Forelimb muscle (tissue), 1 donor: ENCODE measurements around the gene RNU1-3. TPM values are rescaled to one million over a fixed set of nuclear protein-coding genes. Genes with fewer than 3 reads are reported as not detected.
"Not testable (repeated sequence)": the region's sequence is repeated elsewhere in the genome, so short reads cannot be mapped to it uniquely, and the experiment has no call there.

Experiments
- DNase-seq: peaks from one replicate; pipeline ENCODE4 v3.0.0-alpha.2; 2013; ENCODE audit warnings: low read depth
- polyA plus RNA-seq: library from polyadenylated mRNA; unstranded; fragments of 120-200 nt; gene quantifications from one replicate; pipeline ENCODE4 v1.2.1, GENCODE V29; 2013; ENCODE audit not compliant: insufficient read length

Gene RNU1-3
- polyA plus RNA-seq, 1 donor: not detected

DNA sequence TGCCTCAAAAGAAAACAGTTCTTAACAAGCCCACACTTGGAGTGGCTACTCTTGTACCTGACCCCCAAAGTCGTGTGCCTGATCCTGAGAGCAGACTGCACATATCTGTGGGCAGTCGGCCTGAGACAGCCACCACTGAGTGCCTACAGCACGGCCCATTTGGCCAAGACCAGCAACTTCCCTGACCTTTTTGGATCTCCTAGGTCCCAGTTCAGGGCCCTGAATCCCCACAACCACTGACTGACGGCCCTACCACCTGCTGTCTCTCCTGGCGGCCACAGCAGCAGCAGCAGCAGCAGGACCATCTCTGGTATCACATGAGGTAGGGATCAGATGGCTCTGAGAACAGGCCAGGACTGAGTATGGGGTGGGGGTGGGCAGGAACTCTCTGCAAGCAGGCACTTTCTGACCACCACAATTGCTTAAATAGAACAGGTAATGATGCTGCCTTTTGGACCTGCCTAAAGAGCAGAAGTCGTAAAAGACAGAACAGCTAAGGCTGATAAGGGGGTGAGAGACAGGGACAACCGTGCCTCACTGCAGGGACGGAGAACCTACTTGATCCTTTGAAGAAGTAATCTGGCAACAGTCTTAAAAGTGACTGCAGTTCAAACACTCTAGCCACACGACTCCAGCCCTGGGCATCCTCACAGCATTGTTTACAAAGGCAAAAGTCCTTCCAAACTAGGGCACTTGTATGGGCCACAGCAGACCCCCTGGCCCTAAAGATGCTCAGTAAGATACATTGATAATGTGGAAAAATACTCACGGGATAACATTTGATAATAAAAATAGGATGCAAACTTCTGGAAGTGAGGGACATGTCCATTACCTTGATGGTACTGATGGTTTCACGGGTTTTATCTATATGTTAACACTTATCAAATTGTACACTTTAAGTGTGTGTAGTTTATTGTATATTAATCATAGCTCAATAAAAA lies 27.4 kb downstream of the RNU1-3 start:
- not testable (repeated sequence) for DNase-seq

DNA sequence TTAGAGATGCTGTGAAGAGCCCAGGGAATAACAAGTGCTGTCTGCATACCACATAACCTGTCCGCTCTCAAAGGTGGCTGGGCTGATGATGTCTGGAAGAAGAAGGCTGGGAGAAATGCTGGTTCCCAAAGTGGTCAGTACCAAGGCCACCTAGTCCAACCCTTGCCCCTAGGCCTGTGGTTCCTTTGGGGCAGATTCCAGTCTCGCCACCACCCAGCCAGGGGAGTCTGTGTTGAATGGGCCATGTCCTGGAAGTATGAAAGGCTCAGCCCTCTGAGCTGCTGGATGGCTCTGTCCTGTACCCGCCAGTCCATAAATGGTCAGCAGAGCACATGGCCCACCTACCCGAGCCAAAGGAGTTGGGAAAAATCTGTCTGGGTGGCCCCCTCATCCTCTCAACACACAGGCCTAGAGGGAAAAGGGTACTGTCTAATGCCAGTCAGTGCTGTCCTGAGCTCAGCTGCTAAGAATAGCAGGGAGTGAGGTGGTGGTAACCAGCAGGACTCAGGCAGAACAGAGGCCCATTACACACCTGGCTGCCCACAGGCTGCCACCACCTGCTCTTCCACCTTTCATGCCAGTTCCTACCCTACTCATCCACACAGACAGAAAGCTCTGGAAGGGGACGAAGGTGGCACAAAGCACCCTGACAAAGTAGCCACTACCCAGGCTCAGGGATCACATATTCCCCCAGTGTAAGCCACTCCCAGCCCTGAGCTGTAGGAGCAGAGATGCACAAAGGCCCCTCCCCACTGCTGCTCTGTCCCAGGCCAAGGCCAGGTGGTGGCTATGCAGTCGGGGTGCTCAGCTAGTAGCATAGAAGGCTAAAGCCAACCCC lies 28.6 kb downstream of the RNU1-3 start:
- DNase-seq: not testable (repeated sequence)

DNA sequence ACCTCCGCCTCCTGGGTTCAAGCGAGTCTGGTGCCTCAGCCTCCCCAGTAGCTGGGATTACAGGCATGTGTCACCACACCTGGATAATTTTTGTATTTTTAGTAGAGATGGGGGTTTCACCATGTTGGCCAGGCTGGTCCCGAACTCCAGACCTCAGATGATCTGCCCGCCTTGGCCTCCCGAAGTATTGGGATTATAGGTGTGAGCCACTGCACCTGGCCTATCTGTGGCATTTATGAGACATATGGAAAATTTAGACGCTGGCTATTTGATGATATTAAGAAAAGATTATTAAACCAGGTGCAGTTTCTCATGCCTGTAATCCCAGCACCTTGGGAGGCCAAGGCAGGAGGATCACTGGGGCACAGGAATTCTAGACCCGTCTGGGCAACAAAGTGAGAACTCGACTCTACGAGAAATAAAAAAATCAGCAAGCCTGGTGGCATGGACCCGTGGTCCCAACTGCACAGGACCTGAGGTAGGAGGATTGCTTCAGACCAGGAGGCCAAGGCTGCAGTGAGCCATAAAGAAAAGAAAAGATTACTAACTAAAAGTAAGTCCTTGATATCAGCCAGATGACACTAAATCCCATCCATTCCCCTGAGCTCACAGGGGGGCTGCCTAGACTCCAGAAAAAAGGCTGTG lies 30.1 kb downstream of the RNU1-3 start:
- DNase-seq: not testable (repeated sequence)

DNA sequence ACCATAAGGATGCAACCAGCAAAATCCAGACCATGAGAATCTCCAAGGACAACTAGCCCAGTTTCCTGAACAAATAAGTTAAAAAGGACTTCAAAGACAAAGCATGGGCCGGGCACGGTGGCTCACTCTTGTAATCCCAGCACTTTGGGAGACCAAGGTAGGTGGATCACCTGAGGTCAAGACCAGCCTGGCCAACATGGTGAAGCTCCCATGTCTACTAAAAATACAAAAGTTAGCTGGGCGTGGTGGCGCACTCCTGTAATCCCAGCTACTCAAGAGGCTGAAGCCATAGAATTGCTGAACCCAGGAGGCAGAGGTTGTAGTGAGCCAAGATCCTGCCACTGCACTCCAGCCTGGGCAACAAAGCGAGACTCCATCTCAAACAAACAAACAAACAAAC lies 30.8 kb downstream of the RNU1-3 start:
- not testable (repeated sequence) for DNase-seq

- not testable (repeated sequence) for DNase-seq
Observed at GRCh38 chr1:16633540-16634282, 33.0 kb downstream of the RNU1-3 start.

- not testable (repeated sequence) for DNase-seq
Observed at GRCh38 chr1:16632044-16632850, 34.5 kb downstream of the RNU1-3 start.

DNA sequence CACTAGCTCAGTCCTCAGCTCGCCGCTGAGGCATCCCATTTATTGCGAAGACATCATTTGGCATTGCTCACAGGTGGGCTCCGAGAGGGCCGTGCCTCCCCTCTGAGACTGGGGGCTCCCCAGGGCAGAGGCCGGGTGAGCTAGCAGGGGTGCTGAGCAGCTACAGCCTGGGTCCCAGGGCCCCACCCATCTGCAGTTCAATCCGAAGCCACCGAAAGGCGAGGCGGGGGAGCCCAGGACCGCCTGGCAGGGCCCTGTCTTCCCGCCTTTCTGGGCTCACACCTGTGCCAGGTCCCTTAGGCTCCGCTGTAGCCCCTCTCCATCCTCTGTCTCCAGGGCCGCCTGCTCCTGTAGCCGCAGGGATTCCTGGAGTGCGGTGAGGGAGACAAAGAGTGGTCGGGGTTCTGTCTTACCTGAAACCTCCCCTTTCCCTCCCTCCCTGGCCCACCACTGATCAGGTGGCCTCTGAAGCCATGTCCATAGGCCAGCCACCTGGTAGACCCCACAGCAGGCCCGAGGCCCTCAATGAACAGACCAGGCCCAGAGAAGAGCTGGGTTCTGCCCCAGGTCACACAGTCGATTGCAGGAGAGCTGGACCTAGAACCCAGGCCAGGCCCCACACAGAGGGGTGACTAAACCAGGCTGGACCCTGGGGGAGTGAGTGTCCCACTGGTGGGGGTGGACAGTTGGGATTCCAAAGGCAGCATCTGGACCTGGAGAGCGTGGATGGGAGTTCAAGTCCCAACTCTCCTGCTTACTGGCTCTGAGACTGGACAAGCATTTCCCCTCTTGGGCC lies 35.3 kb downstream of the RNU1-3 start:
- DNase-seq: no peak

- no peak for DNase-seq
Observed at GRCh38 chr1:16630661-16631247, 36.0 kb downstream of the RNU1-3 start.

DNA sequence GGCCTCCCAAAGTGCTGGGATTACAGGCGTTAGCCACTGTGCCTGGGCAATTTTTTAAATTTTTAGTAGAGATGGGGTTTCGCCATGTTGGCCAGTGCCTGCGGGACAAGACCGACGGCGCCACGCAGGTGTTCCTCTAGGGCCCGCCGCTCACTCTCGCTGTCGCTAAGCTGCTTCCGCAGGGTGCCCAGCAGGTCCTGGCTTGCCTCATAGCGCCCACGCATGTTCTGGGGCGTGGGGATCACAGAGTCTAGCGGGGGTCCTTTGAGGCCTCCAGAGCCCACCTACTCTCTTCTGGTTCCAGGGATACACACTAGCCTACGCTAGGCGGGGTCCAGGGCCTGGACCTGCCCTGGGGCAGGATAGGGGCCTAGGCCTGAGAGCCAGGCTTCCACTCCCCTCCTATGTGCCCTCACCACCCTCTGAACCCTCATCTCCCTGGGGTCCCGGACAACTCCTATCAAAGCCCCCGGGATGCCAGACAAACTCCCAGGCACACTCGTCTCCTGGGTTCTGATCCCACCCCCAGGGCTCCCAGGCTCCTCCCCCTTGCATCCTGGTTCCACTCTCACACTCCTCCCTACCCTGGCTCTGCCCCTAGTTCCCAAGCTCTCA lies 36.7 kb downstream of the RNU1-3 start:
- DNase-seq: not testable (repeated sequence)

DNA sequence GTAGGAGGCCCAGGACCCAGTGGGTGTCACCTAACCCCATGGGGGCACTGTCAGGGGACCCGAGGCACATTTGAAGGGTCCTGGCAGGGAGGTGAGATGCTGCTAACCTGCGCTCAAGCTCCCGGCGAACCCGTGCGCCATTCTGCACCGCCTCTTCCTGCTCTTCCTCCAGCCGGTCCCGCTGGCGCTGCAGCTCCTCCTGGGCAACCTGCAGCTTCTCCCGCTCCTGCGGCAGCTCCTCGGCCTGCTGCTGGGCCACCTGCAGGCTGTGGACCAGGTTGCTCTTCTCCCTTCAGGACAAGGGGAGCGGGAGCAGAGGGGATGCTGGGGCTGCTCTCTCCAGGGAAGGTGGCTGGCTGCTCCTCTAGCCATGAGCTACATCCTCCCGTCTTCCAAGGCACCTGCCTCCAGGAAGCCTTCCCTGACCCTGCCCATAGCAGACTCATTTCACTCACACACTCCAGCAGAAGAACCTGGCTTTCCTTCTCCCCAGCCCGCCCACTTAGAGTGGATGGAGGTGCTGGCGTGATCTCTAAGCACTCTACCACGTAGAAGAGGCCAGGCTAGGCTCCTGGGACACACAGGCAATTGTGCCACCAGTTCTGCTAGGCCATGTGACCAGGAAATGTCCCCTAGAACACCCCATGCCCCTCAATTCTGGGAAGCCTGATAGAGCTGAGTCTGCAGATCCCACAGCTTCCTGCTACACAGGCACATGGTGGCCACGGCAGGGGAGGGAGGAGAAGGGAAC lies 38.2 kb downstream of the RNU1-3 start:
- DNase-seq: no peak

DNA sequence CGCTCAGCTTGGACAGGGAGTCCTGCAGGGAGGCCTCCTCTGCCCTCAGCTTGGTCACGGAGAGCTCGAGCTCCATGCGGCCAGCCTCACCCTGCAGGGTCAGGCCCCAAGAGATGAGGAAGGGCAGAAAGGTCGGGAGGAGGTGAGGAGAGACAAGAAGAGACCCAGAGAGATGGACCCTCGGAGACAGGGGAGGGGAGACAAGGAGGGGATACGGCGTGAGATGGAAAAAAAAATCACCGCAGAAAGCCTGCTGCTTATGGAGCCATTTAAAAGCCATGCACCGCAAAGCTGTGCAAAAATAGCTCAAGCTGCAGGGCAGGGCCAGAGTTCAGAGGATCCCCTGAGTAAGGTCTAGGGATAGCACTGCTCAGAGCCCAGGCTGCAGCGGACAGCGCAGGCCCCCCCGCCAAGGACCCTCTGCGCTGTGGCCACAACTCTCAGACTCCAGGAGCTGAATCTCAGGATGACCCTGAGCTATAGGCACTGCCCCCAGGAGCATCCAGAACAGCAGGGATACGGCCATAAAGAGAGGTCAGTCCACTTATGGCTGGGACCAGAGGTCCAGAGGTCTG lies 40.3 kb downstream of the RNU1-3 start:
- DNase-seq: not testable (repeated sequence)

- DNase-seq: no peak
Observed at GRCh38 chr1:16625497-16626408, 41.0 kb downstream of the RNU1-3 start.

- DNase-seq: not testable (repeated sequence)
Observed at GRCh38 chr1:16623812-16624719, 42.7 kb downstream of the RNU1-3 start.

- not testable (repeated sequence) for DNase-seq
Observed at GRCh38 chr1:16623337-16623736, 43.4 kb downstream of the RNU1-3 start.

DNA sequence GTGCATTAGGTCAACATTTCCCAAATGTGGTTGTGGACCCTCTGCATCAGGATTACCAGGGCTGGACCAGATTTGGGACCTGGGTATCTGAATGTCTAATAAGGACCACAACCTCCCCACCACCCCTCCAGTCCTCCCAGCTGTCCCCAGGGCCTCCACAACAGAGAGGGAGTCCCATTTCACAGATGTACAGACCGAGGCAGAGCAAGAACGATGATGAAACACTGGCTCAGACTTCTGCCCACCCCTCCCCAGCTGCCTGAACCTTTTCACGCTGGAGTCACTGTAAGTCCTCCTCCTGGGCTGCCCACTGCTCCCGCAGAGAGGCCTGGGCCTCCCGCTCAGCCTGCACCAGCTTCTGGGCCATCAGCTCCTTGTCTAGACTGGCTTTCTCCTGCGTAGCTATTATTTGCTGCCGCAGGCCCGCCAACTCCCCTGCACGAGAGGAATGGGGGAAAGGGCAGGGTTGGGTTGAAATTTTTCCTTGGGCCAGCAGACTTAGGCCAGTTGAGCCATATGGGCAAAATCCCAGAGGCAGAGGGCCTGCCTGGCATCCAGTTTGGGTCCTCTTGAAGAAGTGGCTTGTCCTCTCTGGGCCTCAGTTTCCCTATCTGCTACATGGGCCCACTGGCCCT lies 45.0 kb downstream of the RNU1-3 start:
- not testable (repeated sequence) for DNase-seq
